ENCODE results near the gene PMPCA. TPM values are rescaled to one million over a fixed set of nuclear protein-coding genes. Genes with fewer than 3 reads are reported as not detected.

Gene PMPCA
- polyA plus RNA-seq, 1 of the 3 experiments (the other 2 are of a cell fraction) = 125 TPM

DNA sequence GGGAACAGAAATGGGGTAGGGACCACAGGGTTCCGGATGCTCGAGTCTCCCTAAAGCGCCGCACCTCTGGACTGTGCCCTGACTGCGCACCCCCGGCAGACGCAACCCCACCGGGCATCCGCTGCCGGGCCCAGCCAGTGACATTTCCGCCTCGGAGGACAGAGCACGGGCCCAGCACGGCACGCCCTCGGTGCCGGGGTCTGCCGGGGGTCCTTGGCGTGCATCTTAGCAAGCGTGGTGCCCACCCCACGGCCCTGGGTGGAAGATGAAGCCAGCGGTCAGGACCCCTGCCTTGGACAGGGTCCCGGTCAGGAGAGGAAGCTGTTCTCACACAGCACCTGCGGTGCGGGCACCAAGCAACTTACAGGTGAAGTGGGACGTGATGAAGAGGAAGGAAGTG lies 22.1 kb downstream of the PMPCA start (continued):
- TF ChIP-seq, protein P1, sequence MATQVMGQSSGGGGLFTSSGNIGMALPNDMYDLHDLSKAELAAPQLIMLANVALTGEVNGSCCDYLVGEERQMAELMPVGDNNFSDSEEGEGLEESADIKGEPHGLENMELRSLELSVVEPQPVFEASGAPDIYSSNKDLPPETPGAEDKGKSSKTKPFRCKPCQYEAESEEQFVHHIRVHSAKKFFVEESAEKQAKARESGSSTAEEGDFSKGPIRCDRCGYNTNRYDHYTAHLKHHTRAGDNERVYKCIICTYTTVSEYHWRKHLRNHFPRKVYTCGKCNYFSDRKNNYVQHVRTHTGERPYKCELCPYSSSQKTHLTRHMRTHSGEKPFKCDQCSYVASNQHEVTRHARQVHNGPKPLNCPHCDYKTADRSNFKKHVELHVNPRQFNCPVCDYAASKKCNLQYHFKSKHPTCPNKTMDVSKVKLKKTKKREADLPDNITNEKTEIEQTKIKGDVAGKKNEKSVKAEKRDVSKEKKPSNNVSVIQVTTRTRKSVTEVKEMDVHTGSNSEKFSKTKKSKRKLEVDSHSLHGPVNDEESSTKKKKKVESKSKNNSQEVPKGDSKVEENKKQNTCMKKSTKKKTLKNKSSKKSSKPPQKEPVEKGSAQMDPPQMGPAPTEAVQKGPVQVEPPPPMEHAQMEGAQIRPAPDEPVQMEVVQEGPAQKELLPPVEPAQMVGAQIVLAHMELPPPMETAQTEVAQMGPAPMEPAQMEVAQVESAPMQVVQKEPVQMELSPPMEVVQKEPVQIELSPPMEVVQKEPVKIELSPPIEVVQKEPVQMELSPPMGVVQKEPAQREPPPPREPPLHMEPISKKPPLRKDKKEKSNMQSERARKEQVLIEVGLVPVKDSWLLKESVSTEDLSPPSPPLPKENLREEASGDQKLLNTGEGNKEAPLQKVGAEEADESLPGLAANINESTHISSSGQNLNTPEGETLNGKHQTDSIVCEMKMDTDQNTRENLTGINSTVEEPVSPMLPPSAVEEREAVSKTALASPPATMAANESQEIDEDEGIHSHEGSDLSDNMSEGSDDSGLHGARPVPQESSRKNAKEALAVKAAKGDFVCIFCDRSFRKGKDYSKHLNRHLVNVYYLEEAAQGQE (IDR thresholded peaks at IDR 0.05; ENCODE audit: low read depth, low read length) = no peak
- no peak for TF ChIP-seq SIN3A (IDR thresholded peaks at IDR 0.05; ENCODE audit: borderline replicate concordance, low read depth, low read length)
- TF ChIP-seq RFX5 (IDR thresholded peaks at IDR 0.05; ENCODE audit: low read length) = no peak
- no peak for TF ChIP-seq RAD21 (IDR thresholded peaks at IDR 0.05; ENCODE audit: low read length)

DNA sequence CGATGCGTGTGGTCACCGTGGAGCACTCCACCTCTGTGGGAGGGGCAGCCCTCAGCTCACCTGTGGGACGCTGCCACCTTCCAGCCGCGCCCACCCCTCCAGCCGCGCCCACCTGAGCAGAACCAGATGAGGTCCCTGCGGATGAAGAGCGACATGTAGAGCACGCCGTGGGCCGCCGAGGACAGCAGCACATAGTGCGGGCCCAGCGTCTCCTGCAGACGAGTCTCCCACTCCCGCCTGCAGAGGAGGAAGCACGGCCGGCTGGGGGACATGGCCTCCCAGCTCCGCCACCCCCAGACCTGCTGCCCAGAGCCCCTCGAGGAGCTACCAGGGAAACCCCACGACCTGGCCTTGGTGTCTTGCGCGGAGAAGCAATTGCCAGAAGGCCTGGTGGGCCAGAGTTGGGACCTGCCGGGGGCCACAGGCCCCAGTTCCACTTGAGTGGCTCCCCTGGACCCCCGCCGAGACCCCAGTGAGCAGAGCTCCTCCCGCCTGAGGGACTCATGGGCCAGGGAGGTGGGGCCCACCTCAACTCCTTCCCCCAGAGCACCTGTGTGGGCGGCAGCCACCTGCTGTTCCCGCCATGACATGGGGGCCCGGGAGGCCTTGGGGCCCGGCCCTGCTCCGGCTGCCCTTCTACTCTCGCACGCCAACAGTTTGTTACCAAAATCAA lies 22.7 kb downstream of the PMPCA start:
- Histone ChIP-seq H3K9me2 (no peaks in the 10 kb centered on the region), H3K9me3 (no peaks in the 10 kb centered on the region), H3K79me2 (ENCODE audit: insufficient read depth) (peaks cover 52% of the 10 kb centered on the region), H3K4me1 (ENCODE audit: control insufficient read depth in 1 of 2, insufficient read depth in 2 of 2, low read depth in 1 of 2, low read length in 1 of 2) (peaks cover 0 to 17% of the 10 kb centered on the region in 2 experiments; a peak in 1 of 4 replicates), H3K27ac (ENCODE audit: low read depth in 2 of 2, low read length in 1 of 2) (no peak overlapping the region), H3K36me3 (replicated peaks in 1 of 2; ENCODE audit: control insufficient read depth in 1 of 2, insufficient read depth in 2 of 2, low read length in 1 of 2) (peaks cover 0 to 47% of the 10 kb centered on the region in 2 experiments), H4K20me1 (ENCODE audit: insufficient read depth) (peaks cover 49% of the 10 kb centered on the region), H3K4me3 (ENCODE audit: low read depth in 2 of 2, low read length in 1 of 2) (no peak overlapping the region), H3K27me3 (ENCODE audit: insufficient read depth) (no peaks in the 10 kb centered on the region), H2AFZ (ENCODE audit: low read depth) (no peak overlapping the region), H3K4me2 (no peak overlapping the region), H3K9ac (no peak overlapping the region), H3F3A (replicated peaks; ENCODE audit: insufficient read depth) (peaks cover 6% of the 10 kb centered on the region)
- WGBS (ENCODE audit: low lambda C conversion rate) = 94% methylated on average over 14 of the region's 36 CpGs
- ChIA-PET CTCF (interaction anchor here (0.6 kb wide), 1 partner anchor 990 kb away, joined by 3 read pairs; the partner anchor contains the start of genes EXD3 and NOXA1), POLR2A (interaction anchor here (1.0 kb wide), 1 partner anchor 17 kb away, joined by 3 read pairs; no protein-coding TSS in a partner anchor)
- no peak for DNase-seq
- TF ChIP-seq TEAD4 (IDR thresholded peaks at IDR 0.05; ENCODE audit: borderline replicate concordance, insufficient read depth) (no peak), EP300 (IDR thresholded peaks at IDR 0.05; ENCODE audit: borderline replicate concordance in 1 of 2, low read depth in 1 of 2, low read length in 1 of 2) (no peak), MEF2A (IDR thresholded peaks at IDR 0.05; ENCODE audit: borderline replicate concordance, low read depth) (no peak), RFX5 (IDR thresholded peaks at IDR 0.05; ENCODE audit: low read length) (no peak), TCF12 (IDR thresholded peaks at IDR 0.05) (no peak), GATA2 (CRISPR knock-in tag; IDR thresholded peaks at IDR 0.05) (no peak), CHD2 (IDR thresholded peaks at IDR 0.05; ENCODE audit: low read length, partially characterized antibody) (no peak), POLR2AphosphoS5 (IDR thresholded peaks at IDR 0.05; ENCODE audit: low read depth, low read length) (no peak), SIN3A (IDR thresholded peaks at IDR 0.05; ENCODE audit: borderline replicate concordance, low read depth, low read length) (no peak), NRF1 (IDR thresholded peaks at IDR 0.05; ENCODE audit: low read depth, low read length) (no peak), SMC3 (IDR thresholded peaks at IDR 0.05; ENCODE audit: low read depth, low read length) (no peak), MXI1 (IDR thresholded peaks at IDR 0.05; ENCODE audit: low read depth, low read length) (no peak), YY1 (IDR thresholded peaks at IDR 0.05; ENCODE audit: low read depth) (no peak), JUND (IDR thresholded peaks at IDR 0.05) (no peak)
- TF ChIP-seq, protein P2, sequence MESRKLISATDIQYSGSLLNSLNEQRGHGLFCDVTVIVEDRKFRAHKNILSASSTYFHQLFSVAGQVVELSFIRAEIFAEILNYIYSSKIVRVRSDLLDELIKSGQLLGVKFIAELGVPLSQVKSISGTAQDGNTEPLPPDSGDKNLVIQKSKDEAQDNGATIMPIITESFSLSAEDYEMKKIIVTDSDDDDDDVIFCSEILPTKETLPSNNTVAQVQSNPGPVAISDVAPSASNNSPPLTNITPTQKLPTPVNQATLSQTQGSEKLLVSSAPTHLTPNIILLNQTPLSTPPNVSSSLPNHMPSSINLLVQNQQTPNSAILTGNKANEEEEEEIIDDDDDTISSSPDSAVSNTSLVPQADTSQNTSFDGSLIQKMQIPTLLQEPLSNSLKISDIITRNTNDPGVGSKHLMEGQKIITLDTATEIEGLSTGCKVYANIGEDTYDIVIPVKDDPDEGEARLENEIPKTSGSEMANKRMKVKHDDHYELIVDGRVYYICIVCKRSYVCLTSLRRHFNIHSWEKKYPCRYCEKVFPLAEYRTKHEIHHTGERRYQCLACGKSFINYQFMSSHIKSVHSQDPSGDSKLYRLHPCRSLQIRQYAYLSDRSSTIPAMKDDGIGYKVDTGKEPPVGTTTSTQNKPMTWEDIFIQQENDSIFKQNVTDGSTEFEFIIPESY (IDR thresholded peaks at IDR 0.05; ENCODE audit: borderline replicate concordance, low read depth) = no peak
- TF ChIP-seq, protein P3, sequence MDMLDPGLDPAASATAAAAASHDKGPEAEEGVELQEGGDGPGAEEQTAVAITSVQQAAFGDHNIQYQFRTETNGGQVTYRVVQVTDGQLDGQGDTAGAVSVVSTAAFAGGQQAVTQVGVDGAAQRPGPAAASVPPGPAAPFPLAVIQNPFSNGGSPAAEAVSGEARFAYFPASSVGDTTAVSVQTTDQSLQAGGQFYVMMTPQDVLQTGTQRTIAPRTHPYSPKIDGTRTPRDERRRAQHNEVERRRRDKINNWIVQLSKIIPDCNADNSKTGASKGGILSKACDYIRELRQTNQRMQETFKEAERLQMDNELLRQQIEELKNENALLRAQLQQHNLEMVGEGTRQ (IDR thresholded peaks at IDR 0.05; ENCODE audit: borderline replicate concordance, low read depth, low read length) = no peak
- TF ChIP-seq, protein P4, sequence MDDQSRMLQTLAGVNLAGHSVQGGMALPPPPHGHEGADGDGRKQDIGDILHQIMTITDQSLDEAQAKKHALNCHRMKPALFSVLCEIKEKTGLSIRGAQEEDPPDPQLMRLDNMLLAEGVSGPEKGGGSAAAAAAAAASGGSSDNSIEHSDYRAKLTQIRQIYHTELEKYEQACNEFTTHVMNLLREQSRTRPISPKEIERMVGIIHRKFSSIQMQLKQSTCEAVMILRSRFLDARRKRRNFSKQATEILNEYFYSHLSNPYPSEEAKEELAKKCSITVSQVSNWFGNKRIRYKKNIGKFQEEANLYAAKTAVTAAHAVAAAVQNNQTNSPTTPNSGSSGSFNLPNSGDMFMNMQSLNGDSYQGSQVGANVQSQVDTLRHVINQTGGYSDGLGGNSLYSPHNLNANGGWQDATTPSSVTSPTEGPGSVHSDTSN (IDR thresholded peaks at IDR 0.05) = no peak

Measured in SK-N-SH (cell line).